HepG2 (cell line): ENCODE data around the gene HSPE1. TPM values are rescaled to one million over a fixed set of nuclear protein-coding genes. Genes with fewer than 3 reads are reported as not detected.
A peak's percentile ranks its signal among the peaks of the same experiment; 100 is the strongest.

Source experiments
- EHMT2 ChIP-seq: fragments of 200-600 bp; sonication (generic); IDR thresholded peaks from 2 replicates; pipeline ENCODE4 v1.7.0; 2017; ENCODE audit warnings: antibody characterized with exemption, low read depth, low read length, borderline replicate concordance
- ELF1 ChIP-seq: sonication (generic); formaldehyde crosslinking; IDR thresholded peaks from 2 replicates; pipeline ENCODE4 v1.4.0; 2020; ENCODE audit warnings: missing genetic modification reagents
- ETV5 ChIP-seq: IDR thresholded peaks from 2 replicates; pipeline ENCODE4 v1.6.1; 2018; ENCODE audit warnings: missing biosample characterization, missing genetic modification reagents, inconsistent platforms, borderline replicate concordance
- FOXK2 ChIP-seq: fragments of 450-650 bp; IDR thresholded peaks from 2 replicates; pipeline ENCODE4 v1.6.1; 2016
- GZF1 ChIP-seq: sonication (generic); formaldehyde crosslinking; IDR thresholded peaks from 2 replicates; pipeline ENCODE4 v1.5.1; 2020; ENCODE audit warnings: mild to moderate bottlenecking, missing genetic modification reagents
- HNRNPLL ChIP-seq: fragments of 200-400 bp; formaldehyde crosslinking; IDR thresholded peaks from 2 replicates; pipeline ENCODE4 v1.6.1; 2017; ENCODE audit warnings: mild to moderate bottlenecking, low read depth, low read length; ENCODE audit not compliant: poor library complexity, severe bottlenecking
- KDM1A ChIP-seq: IDR thresholded peaks from 2 replicates; pipeline ENCODE4 v1.6.1; 2016; ENCODE audit warnings: missing compliant biosample characterization
- MAFK ChIP-seq, 2 experiments: IDR thresholded peaks in 1 of 2; conservative IDR thresholded peaks in 1 of 2; 2 replicates each; pipeline ENCODE4 v1.6.1; 2011; ENCODE audit warnings: improper control_type of control experiment in 2 of 2, low read length in 2 of 2
- NFIC ChIP-seq: IDR thresholded peaks from 2 replicates; pipeline ENCODE4 v1.6.1; 2012; ENCODE audit warnings: mild to moderate bottlenecking, low read length, inconsistent platforms
- SAP130 ChIP-seq: IDR thresholded peaks from 2 replicates; pipeline ENCODE4 v1.6.1; 2016; ENCODE audit warnings: low read depth
- SNAI1 ChIP-seq: sonication (generic); formaldehyde crosslinking; IDR thresholded peaks from 2 replicates; pipeline ENCODE4 v1.5.0; 2020; ENCODE audit warnings: mild to moderate bottlenecking, missing genetic modification reagents, borderline replicate concordance
- TAF1 ChIP-seq: sonication (generic); formaldehyde crosslinking; IDR thresholded peaks from 2 replicates; pipeline ENCODE4 v1.4.0; 2020; ENCODE audit warnings: missing genetic modification reagents
- ZBTB7A ChIP-seq: sonication (generic); formaldehyde crosslinking; IDR thresholded peaks from 2 replicates; pipeline ENCODE4 v1.8.0; 2022; ENCODE audit warnings: mild to moderate bottlenecking, missing genetic modification reagents
- ZNF124 ChIP-seq: sonication (generic); formaldehyde crosslinking; IDR thresholded peaks from 2 replicates; pipeline ENCODE4 v1.4.0; 2020; ENCODE audit warnings: missing genetic modification reagents
- ZNF180 ChIP-seq: sonication (generic); formaldehyde crosslinking; IDR thresholded peaks from 2 replicates; pipeline ENCODE4 v1.4.0; 2020; ENCODE audit warnings: low read depth, missing genetic modification reagents, borderline replicate concordance
- ZNF501 ChIP-seq: sonication (generic); formaldehyde crosslinking; IDR thresholded peaks from 2 replicates; pipeline ENCODE4 v1.5.1; 2020; ENCODE audit warnings: mild to moderate bottlenecking, moderate library complexity, missing genetic modification reagents
- ZNF713 ChIP-seq: sonication (generic); formaldehyde crosslinking; IDR thresholded peaks from 2 replicates; pipeline ENCODE4 v1.4.0; 2020; ENCODE audit warnings: mild to moderate bottlenecking, missing genetic modification reagents
- ZNF740 ChIP-seq: sonication (generic); formaldehyde crosslinking; IDR thresholded peaks from 2 replicates; pipeline ENCODE4 v1.4.0; 2020; ENCODE audit warnings: missing genetic modification reagents
- ZNF747 ChIP-seq: sonication (generic); formaldehyde crosslinking; IDR thresholded peaks from 2 replicates; pipeline ENCODE4 v1.8.1; 2023; ENCODE audit warnings: missing genetic modification reagents, mild to moderate bottlenecking, borderline replicate concordance
- polyA plus RNA-seq, 8 experiments: library from polyadenylated mRNA; depleted of rRNA in 3 of 8; stranded (reverse) in 7 of 8; unstranded in 1 of 8; fragments of >200 nt; fragmentation: Illumina TruSeq in 4 of 8; extraction: Trizol in 4 of 8; gene quantifications; 2 replicates each; pipeline versions ENCODE4 v1.2.1 to v1.2.3, GENCODE V29; 2011 to 2016; ENCODE audit warnings: low read depth in 4 of 8, missing spikeins in 1 of 8, mixed read lengths in 1 of 8; ENCODE audit not compliant: insufficient read depth in 1 of 8
- total RNA-seq, 5 experiments: library from RNA; depleted of rRNA; stranded (reverse); fragments of >200 nt; fragmentation: Illumina TruSeq; extraction: Trizol; gene quantifications; 2 replicates each; pipeline ENCODE4 v1.2.3, GENCODE V29; 2016; ENCODE audit warnings: low read depth in 1 of 5
- TF ChIP-seq, protein P1 (sequence below): IDR thresholded peaks from 2 replicates; pipeline ENCODE4 v1.6.1; 2016; ENCODE audit warnings: control low read depth
- TF ChIP-seq, protein P2 (sequence below): sonication (generic); formaldehyde crosslinking; IDR thresholded peaks from 2 replicates; pipeline ENCODE4 v1.4.0; 2020; ENCODE audit warnings: missing genetic modification reagents
- TF ChIP-seq, protein P3 (sequence below): sonication (generic); formaldehyde crosslinking; IDR thresholded peaks from 2 replicates; pipeline ENCODE4 v1.4.0; 2020; ENCODE audit warnings: missing genetic modification reagents, mild to moderate bottlenecking, borderline replicate concordance

The HSPE1 gene
- total and polyA plus RNA-seq, 2 of the 13 experiments (the other 11 are each of a cell fraction or from before 2014, with no cell fraction given) = 244 to 823 TPM

DNA sequence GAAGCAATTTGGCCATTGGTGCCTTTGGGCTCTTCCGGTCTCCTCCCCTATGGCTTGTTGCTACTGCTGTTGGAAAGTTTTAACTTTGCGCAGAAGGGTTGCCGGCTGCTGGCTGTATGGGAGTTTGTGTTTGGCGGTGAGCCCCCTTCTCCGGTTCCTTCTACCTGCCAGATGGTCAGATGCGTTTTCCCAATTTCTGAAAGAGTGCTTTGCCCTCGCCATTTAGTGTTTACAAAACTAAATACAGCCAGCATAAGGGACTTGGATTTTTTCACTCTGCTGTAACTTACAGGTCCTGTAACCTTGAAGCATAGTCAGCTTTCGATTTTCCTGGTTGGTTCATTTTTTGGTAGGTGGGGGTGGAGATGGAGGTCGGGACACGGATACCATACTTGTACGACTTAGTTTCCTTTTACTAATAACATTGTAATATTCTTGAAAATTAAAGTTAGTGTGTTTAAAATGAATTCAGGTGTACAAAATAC, 46.2 kb upstream of the HSPE1 start (continued):
- TF ChIP-seq SNAI1 (peak; percentile 64; the same call in 1 of the 2 replicates), ZNF501 (CRISPR knock-in tag) (no peak), EHMT2 (peak; percentile 49; the same call in 1 of the 2 replicates), MAFK (conservative IDR thresholded peaks at IDR 0.05 in 1 of 2, IDR thresholded peaks at IDR 0.05 in 1 of 2; ENCODE audit: low read length in 2 of 2) (no peak), SAP130 (CRISPR knock-in tag) (peak; percentile 46), KDM1A (CRISPR knock-in tag) (0 out of 2 replicates have a peak, but pooled peaks have one; percentile 13), ZNF124 (CRISPR knock-in tag) (0 out of 2 replicates have a peak, but pooled peaks have one; percentile 50), ELF1 (peak; percentile 23; the same call in 1 of the 2 replicates), ZNF180 (no peak), FOXK2 (peak; percentile 83), TAF1 (peak; percentile 24), GZF1 (CRISPR knock-in tag) (peak; percentile 23; the same call in 1 of the 2 replicates), ETV5 (CRISPR knock-in tag) (peak; percentile 91; the same call in 1 of the 2 replicates), NFIC (0 out of 2 replicates have a peak, but pooled peaks have one; percentile 8), HNRNPLL (no peak), ZNF713 (CRISPR knock-in tag) (no peak), ZNF747 (CRISPR knock-in tag) (peak; percentile 88), ZBTB7A (no peak), ZNF740 (CRISPR knock-in tag) (no peak)
- TF ChIP-seq, protein P1, sequence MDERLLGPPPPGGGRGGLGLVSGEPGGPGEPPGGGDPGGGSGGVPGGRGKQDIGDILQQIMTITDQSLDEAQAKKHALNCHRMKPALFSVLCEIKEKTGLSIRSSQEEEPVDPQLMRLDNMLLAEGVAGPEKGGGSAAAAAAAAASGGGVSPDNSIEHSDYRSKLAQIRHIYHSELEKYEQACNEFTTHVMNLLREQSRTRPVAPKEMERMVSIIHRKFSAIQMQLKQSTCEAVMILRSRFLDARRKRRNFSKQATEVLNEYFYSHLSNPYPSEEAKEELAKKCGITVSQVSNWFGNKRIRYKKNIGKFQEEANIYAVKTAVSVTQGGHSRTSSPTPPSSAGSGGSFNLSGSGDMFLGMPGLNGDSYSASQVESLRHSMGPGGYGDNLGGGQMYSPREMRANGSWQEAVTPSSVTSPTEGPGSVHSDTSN (CRISPR knock-in tag) = no peak
- TF ChIP-seq, protein P2, sequence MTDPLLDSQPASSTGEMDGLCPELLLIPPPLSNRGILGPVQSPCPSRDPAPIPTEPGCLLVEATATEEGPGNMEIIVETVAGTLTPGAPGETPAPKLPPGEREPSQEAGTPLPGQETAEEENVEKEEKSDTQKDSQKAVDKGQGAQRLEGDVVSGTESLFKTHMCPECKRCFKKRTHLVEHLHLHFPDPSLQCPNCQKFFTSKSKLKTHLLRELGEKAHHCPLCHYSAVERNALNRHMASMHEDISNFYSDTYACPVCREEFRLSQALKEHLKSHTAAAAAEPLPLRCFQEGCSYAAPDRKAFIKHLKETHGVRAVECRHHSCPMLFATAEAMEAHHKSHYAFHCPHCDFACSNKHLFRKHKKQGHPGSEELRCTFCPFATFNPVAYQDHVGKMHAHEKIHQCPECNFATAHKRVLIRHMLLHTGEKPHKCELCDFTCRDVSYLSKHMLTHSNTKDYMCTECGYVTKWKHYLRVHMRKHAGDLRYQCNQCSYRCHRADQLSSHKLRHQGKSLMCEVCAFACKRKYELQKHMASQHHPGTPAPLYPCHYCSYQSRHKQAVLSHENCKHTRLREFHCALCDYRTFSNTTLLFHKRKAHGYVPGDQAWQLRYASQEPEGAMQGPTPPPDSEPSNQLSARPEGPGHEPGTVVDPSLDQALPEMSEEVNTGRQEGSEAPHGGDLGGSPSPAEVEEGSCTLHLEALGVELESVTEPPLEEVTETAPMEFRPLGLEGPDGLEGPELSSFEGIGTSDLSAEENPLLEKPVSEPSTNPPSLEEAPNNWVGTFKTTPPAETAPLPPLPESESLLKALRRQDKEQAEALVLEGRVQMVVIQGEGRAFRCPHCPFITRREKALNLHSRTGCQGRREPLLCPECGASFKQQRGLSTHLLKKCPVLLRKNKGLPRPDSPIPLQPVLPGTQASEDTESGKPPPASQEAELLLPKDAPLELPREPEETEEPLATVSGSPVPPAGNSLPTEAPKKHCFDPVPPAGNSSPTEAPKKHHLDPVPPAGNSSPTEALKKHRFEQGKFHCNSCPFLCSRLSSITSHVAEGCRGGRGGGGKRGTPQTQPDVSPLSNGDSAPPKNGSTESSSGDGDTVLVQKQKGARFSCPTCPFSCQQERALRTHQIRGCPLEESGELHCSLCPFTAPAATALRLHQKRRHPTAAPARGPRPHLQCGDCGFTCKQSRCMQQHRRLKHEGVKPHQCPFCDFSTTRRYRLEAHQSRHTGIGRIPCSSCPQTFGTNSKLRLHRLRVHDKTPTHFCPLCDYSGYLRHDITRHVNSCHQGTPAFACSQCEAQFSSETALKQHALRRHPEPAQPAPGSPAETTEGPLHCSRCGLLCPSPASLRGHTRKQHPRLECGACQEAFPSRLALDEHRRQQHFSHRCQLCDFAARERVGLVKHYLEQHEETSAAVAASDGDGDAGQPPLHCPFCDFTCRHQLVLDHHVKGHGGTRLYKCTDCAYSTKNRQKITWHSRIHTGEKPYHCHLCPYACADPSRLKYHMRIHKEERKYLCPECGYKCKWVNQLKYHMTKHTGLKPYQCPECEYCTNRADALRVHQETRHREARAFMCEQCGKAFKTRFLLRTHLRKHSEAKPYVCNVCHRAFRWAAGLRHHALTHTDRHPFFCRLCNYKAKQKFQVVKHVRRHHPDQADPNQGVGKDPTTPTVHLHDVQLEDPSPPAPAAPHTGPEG (CRISPR knock-in tag) = no peak
- TF ChIP-seq, protein P3, sequence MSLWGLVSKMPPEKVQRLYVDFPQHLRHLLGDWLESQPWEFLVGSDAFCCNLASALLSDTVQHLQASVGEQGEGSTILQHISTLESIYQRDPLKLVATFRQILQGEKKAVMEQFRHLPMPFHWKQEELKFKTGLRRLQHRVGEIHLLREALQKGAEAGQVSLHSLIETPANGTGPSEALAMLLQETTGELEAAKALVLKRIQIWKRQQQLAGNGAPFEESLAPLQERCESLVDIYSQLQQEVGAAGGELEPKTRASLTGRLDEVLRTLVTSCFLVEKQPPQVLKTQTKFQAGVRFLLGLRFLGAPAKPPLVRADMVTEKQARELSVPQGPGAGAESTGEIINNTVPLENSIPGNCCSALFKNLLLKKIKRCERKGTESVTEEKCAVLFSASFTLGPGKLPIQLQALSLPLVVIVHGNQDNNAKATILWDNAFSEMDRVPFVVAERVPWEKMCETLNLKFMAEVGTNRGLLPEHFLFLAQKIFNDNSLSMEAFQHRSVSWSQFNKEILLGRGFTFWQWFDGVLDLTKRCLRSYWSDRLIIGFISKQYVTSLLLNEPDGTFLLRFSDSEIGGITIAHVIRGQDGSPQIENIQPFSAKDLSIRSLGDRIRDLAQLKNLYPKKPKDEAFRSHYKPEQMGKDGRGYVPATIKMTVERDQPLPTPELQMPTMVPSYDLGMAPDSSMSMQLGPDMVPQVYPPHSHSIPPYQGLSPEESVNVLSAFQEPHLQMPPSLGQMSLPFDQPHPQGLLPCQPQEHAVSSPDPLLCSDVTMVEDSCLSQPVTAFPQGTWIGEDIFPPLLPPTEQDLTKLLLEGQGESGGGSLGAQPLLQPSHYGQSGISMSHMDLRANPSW = no peak
